Measurements from ENCODE around the gene ALG11. TPM values are rescaled to one million over a fixed set of nuclear protein-coding genes. Genes with fewer than 3 reads are reported as not detected.

Gene ALG11
- total and polyA plus RNA-seq, 12 donors: 2.8 to 24.9 (median 21.0) TPM

- Histone ChIP-seq H3K27me3 (no peaks in the 10 kb centered on the region), H3K9me3 (no peaks in the 10 kb centered on the region), H3K36me3 (no peaks in the 10 kb centered on the region), H3K27ac (peak overlapping the region in 2 of 10 donors; percentile 25 to 43), H3K4me1 (peaks cover 4 to 38% (median 32%) of the 10 kb centered on the region in 9 donors), H3K4me3 (no peak overlapping the region)
- intact Hi-C loops (cut with DNase I): loop anchor here in 4 of 10 donors (2.0 to 10.0 kb wide), 4 partner anchors 84 to 184 kb away; partner anchors contain the start of gene NEK5 (in 1 of the 4)
- ATAC-seq (no peak), DNase-seq (no peak)
- 53 to 55% methylated on average over 6 of the region's 6 CpGs for WGBS, 2 donors
- TF ChIP-seq CTCF (IDR thresholded peaks at IDR 0.05): no peak
These were observed 13.3 kb upstream of the ALG11 start for GRCh38 chr13:51998723-51999509.

GRCh38 chr13:51999510-51999911, 12.7 kb upstream of the ALG11 start:
- Histone ChIP-seq H3K4me1 (peaks cover 4 to 36% (median 28%) of the 10 kb centered on the region in 9 donors), H3K36me3 (no peaks in the 10 kb centered on the region), H3K4me3 (no peak overlapping the region), H3K9me3 (no peaks in the 10 kb centered on the region), H3K27ac (peak overlapping the region in 4 of 10 donors; percentile 25 to 55 (median 36)), H3K27me3 (no peaks in the 10 kb centered on the region)
- peak in 3 of 9 donors; percentile 27 to 31 (median 30) for TF ChIP-seq CTCF (IDR thresholded peaks at IDR 0.05)
- DNase-seq: peak; percentile 64 to 81
- WGBS, 2 donors: 41 to 54% methylated on average over 13 of the region's 13 CpGs
- intact Hi-C loops (cut with DNase I): loop anchor here in 4 of 10 donors (2.0 to 10.0 kb wide), 4 partner anchors 85 to 185 kb away; partner anchors contain the start of gene NEK5 (in 1 of the 4)
- peak; percentile 68 to 91 (median 84) for ATAC-seq

- H3K4me1 ChIP-seq: peaks cover 4 to 31% (median 24%) of the 10 kb centered on the region in 9 donors
- no peaks in the 10 kb centered on the region for H3K9me3 ChIP-seq
- ATAC-seq: no peak
- no peaks in the 10 kb centered on the region for H3K36me3 ChIP-seq
- DNase-seq: no peak
- no peak overlapping the region for H3K4me3 ChIP-seq
- intact Hi-C loops (cut with DNase I): loop anchor here in 8 of 10 donors (2.0 to 10.0 kb wide), 7 partner anchors 85 to 455 kb away; partner anchors contain the start of genes NEK5 (in 6 of the 8), CKAP2 (in 1 of the 8) and VPS36 (in 1 of the 8)
- TF ChIP-seq CTCF (IDR thresholded peaks at IDR 0.05): no peak
- peak overlapping the region in 4 of 10 donors; percentile 25 to 55 (median 36) for H3K27ac ChIP-seq
- 80 to 87% methylated on average over 1 of the region's 1 CpG for WGBS, 2 donors
- H3K27me3 ChIP-seq: no peaks in the 10 kb centered on the region
These were observed 12.3 kb upstream of the ALG11 start for GRCh38 chr13:51999921-52000320.

GRCh38 chr13:52001120-52001731, 11.0 kb upstream of the ALG11 start:
- H3K4me3 ChIP-seq: no peak overlapping the region
- intact Hi-C loops (cut with DNase I): loop anchor here in 7 of 10 donors (1.0 to 10.0 kb wide), 5 partner anchors 104 to 454 kb away; partner anchors contain the start of genes NEK5 (in 5 of the 7), CKAP2 (in 1 of the 7) and VPS36 (in 1 of the 7)
- no peaks in the 10 kb centered on the region for H3K9me3 ChIP-seq
- 55 to 56% methylated on average over 3 of the region's 3 CpGs for WGBS, 2 donors
- ATAC-seq: peak in 5 of 8 donors; percentile 29 to 68 (median 52)
- peak; percentile 50 to 80 (median 75) for TF ChIP-seq CTCF (IDR thresholded peaks at IDR 0.05)
- no peak for DNase-seq
- H3K27ac ChIP-seq: no peak overlapping the region
- no peaks in the 10 kb centered on the region for H3K27me3 ChIP-seq
- H3K36me3 ChIP-seq: no peaks in the 10 kb centered on the region
- H3K4me1 ChIP-seq: peaks cover 2 to 18% (median 11%) of the 10 kb centered on the region in 9 donors

Data from heart right ventricle (tissue), 16 donors.